Neural cell (in vitro differentiated cells): ENCODE results near the gene GPC3. TPM values are rescaled to one million over a fixed set of nuclear protein-coding genes. Genes with fewer than 3 reads are reported as not detected.

ENCODE experiments used
- H2AFZ ChIP-seq: fragments of 200-600, 300-800 bp; sonication (generic), shearing (Covaris generic); 2 replicates; pipeline ENCODE4 v1.6.0; 2014; ENCODE audit warnings: low read depth, mild to moderate bottlenecking, antibody characterized with exemption, low read length, moderate library complexity
- H3F3A ChIP-seq: fragments of 200-600 bp; shearing (Covaris generic); 2 replicates; pipeline ENCODE4 v1.6.1; 2016; ENCODE audit warnings: mild to moderate bottlenecking, moderate library complexity, mixed read lengths, antibody characterized with exemption, low read length; ENCODE audit not compliant: insufficient read depth, poor library complexity, severe bottlenecking
- H3K27ac ChIP-seq: fragments of 200-600, 300-800 bp; sonication (generic), shearing (Covaris generic); 2 replicates; pipeline ENCODE4 v1.5.1; 2014; ENCODE audit warnings: mild to moderate bottlenecking, low read length, moderate library complexity
- H3K27me3 ChIP-seq: fragments of 300-800, 200-600 bp; sonication (generic), shearing (Covaris generic); 2 replicates; pipeline ENCODE4 v1.6.0; 2014; ENCODE audit warnings: mild to moderate bottlenecking, low read depth, low read length, moderate library complexity; ENCODE audit not compliant: insufficient read depth
- H3K36me3 ChIP-seq: fragments of 300-800, 200-600 bp; sonication (generic), shearing (Covaris generic); 2 replicates; pipeline ENCODE4 v1.5.1; 2014; ENCODE audit warnings: mild to moderate bottlenecking, antibody characterized with exemption, low read length, moderate library complexity; ENCODE audit not compliant: insufficient read depth
- H3K4me2 ChIP-seq: fragments of 300-800, 200-600 bp; sonication (generic), shearing (Covaris generic); 2 replicates; pipeline ENCODE4 v1.6.0; 2014; ENCODE audit warnings: mild to moderate bottlenecking, low read length
- H3K4me3 ChIP-seq: fragments of 300-800, 200-600 bp; sonication (generic), shearing (Covaris generic); 2 replicates; pipeline ENCODE4 v1.5.1; 2014; ENCODE audit warnings: mild to moderate bottlenecking, low read length, moderate library complexity
- H3K79me2 ChIP-seq: fragments of 200-600 bp; shearing (Covaris generic); replicated peaks from 2 replicates; pipeline ENCODE4 v1.6.0; 2014; ENCODE audit warnings: mild to moderate bottlenecking, low read length, moderate library complexity; ENCODE audit not compliant: insufficient read depth
- H3K9ac ChIP-seq: fragments of 300-800, 200-600 bp; sonication (generic), shearing (Covaris generic); 2 replicates; pipeline ENCODE4 v1.6.1; 2016; ENCODE audit warnings: mild to moderate bottlenecking, low read length, mixed read lengths
- H3K9me2 ChIP-seq: fragments of 200-600 bp; shearing (Covaris generic); 2 replicates; pipeline ENCODE4 v1.6.1; 2016; ENCODE audit warnings: mild to moderate bottlenecking, low read length, mixed read lengths; ENCODE audit not compliant: insufficient read depth
- H3K9me3 ChIP-seq: fragments of 200-600, 300-800 bp; sonication (generic), shearing (Covaris generic); 2 replicates; pipeline ENCODE4 v1.6.1; 2016; ENCODE audit warnings: mild to moderate bottlenecking, mixed run types, low read length, moderate library complexity, mixed read lengths
- H4K20me1 ChIP-seq: fragments of 200-600 bp; shearing (Covaris generic); 2 replicates; pipeline ENCODE4 v1.6.1; 2016; ENCODE audit warnings: mild to moderate bottlenecking, mixed run types; ENCODE audit not compliant: insufficient read depth
- CTCF ChIP-seq: fragments of 450-650 bp; IDR thresholded peaks from 2 replicates; pipeline ENCODE4 v1.5.1; 2014; ENCODE audit warnings: antibody characterized with exemption, mild to moderate bottlenecking, moderate library complexity; ENCODE audit not compliant: poor library complexity, severe bottlenecking
- EP300 ChIP-seq: fragments of 450-650 bp; conservative IDR thresholded peaks from 2 replicates; pipeline ENCODE4 v1.6.1; 2014; ENCODE audit warnings: antibody characterized with exemption, mild to moderate bottlenecking, moderate library complexity; ENCODE audit not compliant: poor library complexity, severe bottlenecking
- EZH2 ChIP-seq: fragments of 200-600, 300-800 bp; shearing (Covaris generic), sonication (generic); IDR thresholded peaks from 2 replicates; pipeline ENCODE4 v1.6.1; 2014; ENCODE audit warnings: antibody characterized with exemption, low read length, borderline replicate concordance, mild to moderate bottlenecking; ENCODE audit not compliant: insufficient read depth, poor library complexity, severe bottlenecking
- MXI1 ChIP-seq: fragments of 450-650 bp; conservative IDR thresholded peaks from 2 replicates; pipeline ENCODE4 v1.6.1; 2014; ENCODE audit warnings: antibody characterized with exemption, mild to moderate bottlenecking; ENCODE audit not compliant: poor library complexity, severe bottlenecking
- POLR2AphosphoS5 ChIP-seq: IDR thresholded peaks from 2 replicates; pipeline ENCODE4 v1.6.1; 2012
- RAD21 ChIP-seq: fragments of 450-650 bp; conservative IDR thresholded peaks from 2 replicates; pipeline ENCODE4 v1.6.1; 2014; ENCODE audit warnings: antibody characterized with exemption, mild to moderate bottlenecking, moderate library complexity
- SMC3 ChIP-seq: fragments of 450-650 bp; conservative IDR thresholded peaks from 2 replicates; pipeline ENCODE4 v1.6.1; 2014; ENCODE audit warnings: antibody characterized with exemption, mild to moderate bottlenecking, moderate library complexity; ENCODE audit not compliant: poor library complexity
- TAF1 ChIP-seq: IDR thresholded peaks from 2 replicates; pipeline ENCODE4 v1.6.1; 2012; ENCODE audit warnings: low read depth
- polyA plus RNA-seq: library from polyadenylated mRNA; depleted of rRNA; stranded (reverse); fragments of >200 nt; gene quantifications from 2 replicates; pipeline ENCODE4 v1.2.3, GENCODE V29; 2014
- TF ChIP-seq, protein P1 (sequence below): IDR thresholded peaks from 2 replicates; pipeline ENCODE4 v1.6.1; 2012; ENCODE audit warnings: borderline replicate concordance

Gene GPC3
- polyA plus RNA-seq, 1 donor from 2014 or later = 2.1 TPM

DNA sequence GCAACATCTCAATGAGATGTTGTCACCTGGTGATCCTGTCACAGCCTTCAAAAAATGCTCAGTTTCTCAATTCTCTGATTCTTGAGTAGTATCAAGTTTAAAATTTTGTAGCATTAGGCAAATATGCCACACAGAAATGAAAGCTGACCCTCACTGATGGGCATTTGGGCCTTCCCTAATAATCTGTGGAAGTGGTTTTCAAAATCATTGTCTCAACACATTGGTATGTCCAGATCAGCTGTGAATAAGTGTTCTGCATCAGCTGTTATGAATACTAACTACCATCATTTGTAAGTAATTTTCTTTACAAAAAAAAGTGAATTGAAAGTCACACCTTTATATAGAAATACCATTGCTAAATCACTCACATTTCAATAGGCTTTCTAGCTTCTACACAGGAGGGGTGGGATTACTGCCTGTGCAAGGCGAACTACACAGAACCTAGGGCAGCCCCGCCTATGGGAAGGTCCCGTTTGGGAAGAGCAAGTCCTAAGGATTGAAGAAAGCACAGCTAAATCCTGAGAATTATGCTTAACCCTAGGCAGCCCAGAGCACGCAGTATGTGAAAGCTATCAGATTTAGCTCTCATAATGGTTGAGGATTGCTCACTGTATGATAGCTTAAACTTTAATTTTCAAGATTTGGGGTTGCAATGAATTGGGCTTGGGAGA is 73.4 kb downstream of the GPC3 start:
- Histone ChIP-seq H2AFZ (no peak overlapping the region), H3K4me3 (no peak overlapping the region), H3K36me3 (no peaks in the 10 kb centered on the region), H3K4me2 (no peak overlapping the region), H4K20me1 (no peaks in the 10 kb centered on the region), H3F3A (no peaks in the 10 kb centered on the region), H3K9ac (no peak overlapping the region), H3K27ac (no peak overlapping the region), H3K9me3 (no peaks in the 10 kb centered on the region), H3K27me3 (no peaks in the 10 kb centered on the region), H3K79me2 (no peaks in the 10 kb centered on the region), H3K9me2 (no peaks in the 10 kb centered on the region)
- TF ChIP-seq EZH2 = no peak
- TF ChIP-seq CTCF = no peak
- no peak for TF ChIP-seq RAD21
- TF ChIP-seq EP300 = no peak
- TF ChIP-seq, protein P1, sequence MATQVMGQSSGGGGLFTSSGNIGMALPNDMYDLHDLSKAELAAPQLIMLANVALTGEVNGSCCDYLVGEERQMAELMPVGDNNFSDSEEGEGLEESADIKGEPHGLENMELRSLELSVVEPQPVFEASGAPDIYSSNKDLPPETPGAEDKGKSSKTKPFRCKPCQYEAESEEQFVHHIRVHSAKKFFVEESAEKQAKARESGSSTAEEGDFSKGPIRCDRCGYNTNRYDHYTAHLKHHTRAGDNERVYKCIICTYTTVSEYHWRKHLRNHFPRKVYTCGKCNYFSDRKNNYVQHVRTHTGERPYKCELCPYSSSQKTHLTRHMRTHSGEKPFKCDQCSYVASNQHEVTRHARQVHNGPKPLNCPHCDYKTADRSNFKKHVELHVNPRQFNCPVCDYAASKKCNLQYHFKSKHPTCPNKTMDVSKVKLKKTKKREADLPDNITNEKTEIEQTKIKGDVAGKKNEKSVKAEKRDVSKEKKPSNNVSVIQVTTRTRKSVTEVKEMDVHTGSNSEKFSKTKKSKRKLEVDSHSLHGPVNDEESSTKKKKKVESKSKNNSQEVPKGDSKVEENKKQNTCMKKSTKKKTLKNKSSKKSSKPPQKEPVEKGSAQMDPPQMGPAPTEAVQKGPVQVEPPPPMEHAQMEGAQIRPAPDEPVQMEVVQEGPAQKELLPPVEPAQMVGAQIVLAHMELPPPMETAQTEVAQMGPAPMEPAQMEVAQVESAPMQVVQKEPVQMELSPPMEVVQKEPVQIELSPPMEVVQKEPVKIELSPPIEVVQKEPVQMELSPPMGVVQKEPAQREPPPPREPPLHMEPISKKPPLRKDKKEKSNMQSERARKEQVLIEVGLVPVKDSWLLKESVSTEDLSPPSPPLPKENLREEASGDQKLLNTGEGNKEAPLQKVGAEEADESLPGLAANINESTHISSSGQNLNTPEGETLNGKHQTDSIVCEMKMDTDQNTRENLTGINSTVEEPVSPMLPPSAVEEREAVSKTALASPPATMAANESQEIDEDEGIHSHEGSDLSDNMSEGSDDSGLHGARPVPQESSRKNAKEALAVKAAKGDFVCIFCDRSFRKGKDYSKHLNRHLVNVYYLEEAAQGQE = no peak
- no peak for TF ChIP-seq SMC3
- no peak for TF ChIP-seq TAF1
- no peak for TF ChIP-seq POLR2AphosphoS5
- no peak for TF ChIP-seq MXI1

- Histone ChIP-seq H2AFZ (no peak overlapping the region), H3K27me3 (no peaks in the 10 kb centered on the region), H3K27ac (no peak overlapping the region), H3K9me3 (no peaks in the 10 kb centered on the region), H3K4me3 (no peak overlapping the region), H3K9me2 (no peaks in the 10 kb centered on the region), H3K79me2 (no peaks in the 10 kb centered on the region), H4K20me1 (no peaks in the 10 kb centered on the region), H3K4me2 (no peak overlapping the region), H3F3A (no peaks in the 10 kb centered on the region), H3K9ac (no peak overlapping the region), H3K36me3 (no peaks in the 10 kb centered on the region)
- TF ChIP-seq EP300 (no peak), EZH2 (no peak), TAF1 (no peak), RAD21 (no peak), POLR2AphosphoS5 (no peak), SMC3 (no peak), CTCF (no peak), MXI1 (no peak)
- TF ChIP-seq, protein P1 = no peak
Observed at GRCh38 chrX:133910539-133910938, 74.9 kb downstream of the GPC3 start.
